ENCODE data around the gene TRIP11. TPM values are rescaled to one million over a fixed set of nuclear protein-coding genes. Genes with fewer than 3 reads are reported as not detected.

Gene TRIP11
- total RNA-seq, 1 donor from 2014 or later: 92.7 TPM

DNA sequence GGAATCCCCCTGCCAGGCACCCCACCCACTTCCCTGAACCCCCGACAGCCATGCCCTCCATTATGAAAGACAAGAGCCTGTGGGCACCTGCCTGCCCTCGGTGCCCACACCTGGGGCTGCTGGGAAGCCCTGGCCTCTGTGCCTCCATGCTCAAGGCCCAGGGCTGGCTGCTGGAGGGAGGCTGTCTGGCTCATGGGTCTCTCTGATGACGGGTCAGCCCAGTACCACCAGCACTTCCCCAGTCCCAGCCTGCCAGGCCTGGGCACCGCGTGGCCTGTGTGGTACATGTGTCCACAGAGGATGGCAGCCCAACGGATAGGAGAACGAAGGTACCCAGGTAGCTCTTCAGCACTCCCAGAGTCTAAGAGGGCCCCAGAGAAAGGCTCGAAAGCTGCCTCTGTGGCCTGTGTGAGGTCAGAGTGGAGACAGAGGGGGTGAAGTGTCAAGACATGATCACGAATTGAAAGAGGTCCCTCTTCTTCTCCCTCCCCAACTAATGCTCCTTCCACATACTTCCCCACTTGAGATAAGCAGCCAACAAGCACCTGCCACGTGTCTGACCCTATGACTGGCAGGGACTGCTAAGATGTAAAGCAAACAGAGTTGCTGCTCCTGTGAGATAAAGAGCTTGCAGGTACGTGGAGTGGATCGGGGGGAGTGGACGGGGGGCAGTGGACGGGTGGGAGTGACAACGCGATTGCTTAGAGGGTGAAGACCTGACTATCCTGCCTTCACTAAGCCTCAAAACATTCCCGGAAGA is 113.5 kb downstream of the TRIP11 start:
- DNase-seq (ENCODE audit: low spot score): no peak
- Mint-ChIP-seq H3K36me3 (ENCODE audit: low read depth) (peaks cover 34% of the 10 kb centered on the region), H3K4me1 (ENCODE audit: low read depth) (peaks cover 98% of the 10 kb centered on the region), H3K27me3 (ENCODE audit: low read depth) (no peaks in the 10 kb centered on the region), H3K4me3 (ENCODE audit: unreplicated experiment) (no peak overlapping the region), H3K27ac (ENCODE audit: unreplicated experiment) (peak overlapping the region; percentile 88), H3K9me3 (ENCODE audit: low read depth) (no peaks in the 10 kb centered on the region)
- TF ChIP-seq, protein P1, sequence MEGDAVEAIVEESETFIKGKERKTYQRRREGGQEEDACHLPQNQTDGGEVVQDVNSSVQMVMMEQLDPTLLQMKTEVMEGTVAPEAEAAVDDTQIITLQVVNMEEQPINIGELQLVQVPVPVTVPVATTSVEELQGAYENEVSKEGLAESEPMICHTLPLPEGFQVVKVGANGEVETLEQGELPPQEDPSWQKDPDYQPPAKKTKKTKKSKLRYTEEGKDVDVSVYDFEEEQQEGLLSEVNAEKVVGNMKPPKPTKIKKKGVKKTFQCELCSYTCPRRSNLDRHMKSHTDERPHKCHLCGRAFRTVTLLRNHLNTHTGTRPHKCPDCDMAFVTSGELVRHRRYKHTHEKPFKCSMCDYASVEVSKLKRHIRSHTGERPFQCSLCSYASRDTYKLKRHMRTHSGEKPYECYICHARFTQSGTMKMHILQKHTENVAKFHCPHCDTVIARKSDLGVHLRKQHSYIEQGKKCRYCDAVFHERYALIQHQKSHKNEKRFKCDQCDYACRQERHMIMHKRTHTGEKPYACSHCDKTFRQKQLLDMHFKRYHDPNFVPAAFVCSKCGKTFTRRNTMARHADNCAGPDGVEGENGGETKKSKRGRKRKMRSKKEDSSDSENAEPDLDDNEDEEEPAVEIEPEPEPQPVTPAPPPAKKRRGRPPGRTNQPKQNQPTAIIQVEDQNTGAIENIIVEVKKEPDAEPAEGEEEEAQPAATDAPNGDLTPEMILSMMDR (IDR thresholded peaks at IDR 0.05): no peak

DNA sequence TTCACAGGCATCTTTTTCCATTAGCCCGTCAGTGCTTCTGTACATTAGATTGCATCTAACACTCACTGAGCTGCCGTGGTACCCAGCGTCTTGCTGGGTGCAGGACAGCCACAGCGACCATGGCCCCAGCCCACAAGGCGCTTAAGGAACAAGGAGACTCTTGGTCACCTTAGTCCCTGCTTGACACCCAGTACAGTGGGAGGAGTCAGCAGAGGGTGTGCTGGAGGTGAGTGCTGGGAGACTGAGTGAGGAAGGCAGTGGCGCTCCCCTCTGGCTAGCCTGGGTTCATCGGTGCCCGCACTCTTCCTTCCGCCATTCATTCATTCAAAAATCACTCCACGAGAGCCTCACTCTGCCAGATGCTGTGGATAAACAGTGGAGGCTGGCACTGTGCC is 114.1 kb downstream of the TRIP11 start:
- TF ChIP-seq, protein P1 (IDR thresholded peaks at IDR 0.05): peak; percentile 7
- Mint-ChIP-seq H3K4me3 (ENCODE audit: unreplicated experiment) (no peak overlapping the region), H3K4me1 (ENCODE audit: low read depth) (peaks cover 98% of the 10 kb centered on the region), H3K9me3 (ENCODE audit: low read depth) (no peaks in the 10 kb centered on the region), H3K36me3 (ENCODE audit: low read depth) (peaks cover 36% of the 10 kb centered on the region), H3K27me3 (ENCODE audit: low read depth) (no peaks in the 10 kb centered on the region), H3K27ac (ENCODE audit: unreplicated experiment) (peak overlapping the region; percentile 88)
- no peak for DNase-seq (ENCODE audit: low spot score)

DNA sequence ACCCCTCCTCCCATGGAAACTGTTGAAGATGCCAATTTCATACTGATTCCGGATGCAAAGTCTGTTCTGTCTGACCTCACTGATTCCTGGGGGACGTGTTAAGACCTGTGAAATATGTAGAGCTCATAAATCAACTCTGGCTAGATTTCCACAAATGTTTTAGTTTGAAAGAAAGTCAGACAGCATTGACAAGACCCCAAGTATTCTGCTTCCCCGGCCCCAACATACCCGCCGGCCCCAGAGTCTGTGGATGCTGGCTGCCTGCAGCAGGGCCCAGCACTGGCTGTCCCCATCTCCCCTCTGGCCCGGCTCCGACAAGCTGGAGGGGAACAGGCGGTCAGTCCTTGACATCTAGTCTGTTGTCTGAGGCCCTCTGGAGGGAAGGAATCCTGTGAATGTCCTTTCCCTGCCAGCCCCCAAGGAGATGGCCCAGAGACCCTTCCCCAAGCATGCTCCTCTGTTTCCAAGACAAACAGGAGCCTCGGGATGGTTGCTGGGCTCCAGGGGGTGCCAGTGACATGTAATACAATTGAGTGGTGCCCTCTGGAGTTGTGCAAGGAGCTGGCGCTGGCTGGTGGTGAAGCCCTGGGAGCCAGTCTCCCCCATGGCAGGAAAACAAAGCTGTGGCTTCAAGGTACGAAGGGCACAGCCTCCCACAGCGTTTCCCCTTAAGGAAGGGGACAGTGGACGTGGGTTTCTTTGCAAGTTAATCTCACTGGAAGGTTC is 114.7 kb downstream of the TRIP11 start:
- peak overlapping the region; percentile 88 for H3K27ac Mint-ChIP-seq (ENCODE audit: unreplicated experiment)
- no peaks in the 10 kb centered on the region for H3K9me3 Mint-ChIP-seq (ENCODE audit: low read depth)
- peaks cover 98% of the 10 kb centered on the region for H3K4me1 Mint-ChIP-seq (ENCODE audit: low read depth)
- H3K36me3 Mint-ChIP-seq (ENCODE audit: low read depth): peaks cover 37% of the 10 kb centered on the region
- DNase-seq (ENCODE audit: low spot score): no peak
- TF ChIP-seq, protein P1 (IDR thresholded peaks at IDR 0.05): peak; percentile 62
- H3K27me3 Mint-ChIP-seq (ENCODE audit: low read depth): no peaks in the 10 kb centered on the region
- H3K4me3 Mint-ChIP-seq (ENCODE audit: unreplicated experiment): peak overlapping the region; percentile 18

DNA sequence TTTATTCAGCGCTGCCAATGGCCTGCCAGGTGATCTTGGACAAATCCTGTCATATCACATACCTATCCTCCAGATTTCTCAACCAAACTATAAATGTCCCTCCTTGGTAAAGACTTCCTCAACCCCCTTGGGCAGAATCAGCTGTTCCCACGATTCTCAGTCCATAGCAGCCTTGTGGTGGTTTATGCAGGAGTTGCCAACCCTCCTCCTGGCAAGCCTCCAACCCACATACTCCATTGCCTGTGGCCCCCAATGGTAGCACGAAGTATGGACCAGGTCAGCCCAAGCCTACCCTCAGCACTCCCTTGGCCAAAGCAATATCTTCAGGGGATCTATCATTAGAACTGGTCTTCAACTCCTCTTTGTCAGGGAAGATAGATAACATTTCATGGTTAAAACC is 119.3 kb downstream of the TRIP11 start:
- TF ChIP-seq, protein P1 (IDR thresholded peaks at IDR 0.05): no peak
- DNase-seq (ENCODE audit: low spot score): no peak
- peaks cover 94% of the 10 kb centered on the region for H3K4me1 Mint-ChIP-seq (ENCODE audit: low read depth)
- peak overlapping the region; percentile 77 for H3K27ac Mint-ChIP-seq (ENCODE audit: unreplicated experiment)
- peaks cover 52% of the 10 kb centered on the region for H3K36me3 Mint-ChIP-seq (ENCODE audit: low read depth)
- peaks cover 6% of the 10 kb centered on the region for H3K9me3 Mint-ChIP-seq (ENCODE audit: low read depth)
- H3K27me3 Mint-ChIP-seq (ENCODE audit: low read depth): no peaks in the 10 kb centered on the region
- H3K4me3 Mint-ChIP-seq (ENCODE audit: unreplicated experiment): no peak overlapping the region

DNA sequence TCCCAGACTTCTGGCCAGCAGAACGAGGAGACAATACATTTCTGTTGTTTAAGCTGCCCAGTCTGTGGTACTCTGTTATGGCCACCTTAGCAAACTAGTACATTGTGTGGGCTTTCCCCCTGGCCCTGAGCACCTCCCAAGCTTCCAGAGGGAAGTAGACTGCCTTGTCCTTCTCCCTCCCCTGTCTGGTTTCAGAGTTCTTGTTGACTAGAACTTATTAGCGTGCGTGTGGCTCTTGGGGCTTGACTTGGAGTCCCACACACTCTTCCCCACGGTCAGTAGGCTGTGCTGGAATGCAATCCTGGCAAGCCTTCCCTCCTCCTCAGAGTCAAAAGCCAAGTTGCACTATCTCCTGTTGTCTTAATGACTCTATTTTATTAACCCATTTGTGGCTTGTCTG is 120.0 kb downstream of the TRIP11 start:
- H3K27me3 Mint-ChIP-seq (ENCODE audit: low read depth): no peaks in the 10 kb centered on the region
- H3K27ac Mint-ChIP-seq (ENCODE audit: unreplicated experiment): peak overlapping the region; percentile 77
- peaks cover 6% of the 10 kb centered on the region for H3K9me3 Mint-ChIP-seq (ENCODE audit: low read depth)
- TF ChIP-seq, protein P1 (IDR thresholded peaks at IDR 0.05): no peak
- H3K4me3 Mint-ChIP-seq (ENCODE audit: unreplicated experiment): no peak overlapping the region
- H3K4me1 Mint-ChIP-seq (ENCODE audit: low read depth): peaks cover 87% of the 10 kb centered on the region
- DNase-seq (ENCODE audit: low spot score): no peak
- peaks cover 55% of the 10 kb centered on the region for H3K36me3 Mint-ChIP-seq (ENCODE audit: low read depth)
